A204.1 (cell line): ENCODE measurements around the gene NLK.
A peak's percentile ranks its signal among the peaks of the same experiment; 100 is the strongest.
"Not testable (repeated sequence)": the region's sequence is repeated elsewhere in the genome, so short reads cannot be mapped to it uniquely, and the experiment has no call there.

Source experiments
- FAIRE-seq: peaks from 2 replicates; lab custom pipeline; 2012; peaks lifted over from hg19 to GRCh38; lab: Jason Lieb, UNC

Gene NLK

GRCh38 chr17:28042657-28042720, at the start of gene NLK:
TSS of gene NLK (plus strand) at chr17:28042677. CDS start at chr17:28042874, 197 bp downstream.
- no peak for FAIRE-seq

- no peak for FAIRE-seq
Measured at GRCh38 chr17:27993161-27993695, 49.2 kb upstream of the NLK start.

GRCh38 chr17:27993723-27994310, 48.7 kb upstream of the NLK start:
- FAIRE-seq = no peak

GRCh38 chr17:27994586-27994985, 47.9 kb upstream of the NLK start:
- FAIRE-seq = no peak

GRCh38 chr17:27995554-27995953, 46.9 kb upstream of the NLK start:
- no peak for FAIRE-seq

- FAIRE-seq = no peak
Measured at GRCh38 chr17:27996202-27997043, 46.1 kb upstream of the NLK start.

- no peak for FAIRE-seq
Measured at GRCh38 chr17:27997044-27997401, 45.5 kb upstream of the NLK start.

GRCh38 chr17:27997522-27997921, 45.0 kb upstream of the NLK start:
- FAIRE-seq = no peak

- no peak for FAIRE-seq
Measured at GRCh38 chr17:28001149-28001548, 41.3 kb upstream of the NLK start.

- no peak for FAIRE-seq
Measured at GRCh38 chr17:28004344-28004743, 38.1 kb upstream of the NLK start.

GRCh38 chr17:28007925-28008324, 34.6 kb upstream of the NLK start:
- not testable (repeated sequence) for FAIRE-seq

- no peak for FAIRE-seq
Measured at GRCh38 chr17:28008513-28008912, 34.0 kb upstream of the NLK start.

- no peak for FAIRE-seq
Measured at GRCh38 chr17:28010406-28010805, 32.1 kb upstream of the NLK start.

GRCh38 chr17:28018439-28019070, 23.9 kb upstream of the NLK start:
- FAIRE-seq = no peak

- FAIRE-seq = peak; percentile 14
Measured at GRCh38 chr17:28020515-28020914, 22.0 kb upstream of the NLK start.

GRCh38 chr17:28029044-28029443, 13.4 kb upstream of the NLK start:
- FAIRE-seq = no peak

- no peak for FAIRE-seq
Measured at GRCh38 chr17:28030386-28030785, 12.1 kb upstream of the NLK start.

GRCh38 chr17:28031174-28031573, 11.3 kb upstream of the NLK start:
- FAIRE-seq = no peak

- FAIRE-seq = no peak
Measured at GRCh38 chr17:28033972-28034714, 8.3 kb upstream of the NLK start.

- FAIRE-seq = not testable (repeated sequence)
Measured at GRCh38 chr17:28035452-28035851, 7.0 kb upstream of the NLK start.

- not testable (repeated sequence) for FAIRE-seq
Measured at GRCh38 chr17:28035884-28036283, 6.6 kb upstream of the NLK start.

GRCh38 chr17:28038802-28039201, 3.7 kb upstream of the NLK start:
- no peak for FAIRE-seq

GRCh38 chr17:28039251-28039650, 3.2 kb upstream of the NLK start:
- no peak for FAIRE-seq
